Germinal center (tissue), 1 donor: ENCODE data around the gene COL5A2.

Experiments used
- DNase-seq: peaks from one replicate; pipeline ENCODE4 v3.0.0; 2012; ENCODE audit warnings: mixed read lengths, low spot score

Gene COL5A2

GRCh38 chr2:189049709-189050164 lies 129.8 kb downstream of the COL5A2 start:
- DNase-seq = no peak

- no peak for DNase-seq
These were observed 131.4 kb downstream of the COL5A2 start for GRCh38 chr2:189048189-189048588.

GRCh38 chr2:189047171-189047888 lies 132.2 kb downstream of the COL5A2 start:
- no peak for DNase-seq

GRCh38 chr2:189046320-189046719 lies 133.2 kb downstream of the COL5A2 start:
- DNase-seq = no peak

- no peak for DNase-seq
These were observed 133.7 kb downstream of the COL5A2 start for GRCh38 chr2:189045836-189046235.

GRCh38 chr2:189037518-189037917 lies 142.0 kb downstream of the COL5A2 start:
- no peak for DNase-seq

- DNase-seq = no peak
These were observed 154.5 kb downstream of the COL5A2 start for GRCh38 chr2:189024901-189025618.

- no peak for DNase-seq
These were observed 157.1 kb downstream of the COL5A2 start for GRCh38 chr2:189022492-189022891.

GRCh38 chr2:189022053-189022481 lies 157.5 kb downstream of the COL5A2 start:
- DNase-seq = no peak

- no peak for DNase-seq
These were observed 159.4 kb downstream of the COL5A2 start for GRCh38 chr2:189020179-189020578.

GRCh38 chr2:189018631-189019030 lies 160.9 kb downstream of the COL5A2 start:
- no peak for DNase-seq

GRCh38 chr2:189016311-189016861 lies 163.2 kb downstream of the COL5A2 start:
- DNase-seq = no peak

GRCh38 chr2:189015359-189015758 lies 164.2 kb downstream of the COL5A2 start:
- no peak for DNase-seq

GRCh38 chr2:189014449-189015138 lies 165.0 kb downstream of the COL5A2 start:
- DNase-seq = no peak

GRCh38 chr2:189013671-189014448 lies 165.7 kb downstream of the COL5A2 start:
- DNase-seq = no peak

GRCh38 chr2:189013031-189013430 lies 166.5 kb downstream of the COL5A2 start:
- no peak for DNase-seq

- no peak for DNase-seq
These were observed 167.2 kb downstream of the COL5A2 start for GRCh38 chr2:189012351-189012750.

GRCh38 chr2:189010536-189010935 lies 169.0 kb downstream of the COL5A2 start:
- no peak for DNase-seq

- DNase-seq = no peak
These were observed 170.9 kb downstream of the COL5A2 start for GRCh38 chr2:189008555-189009262.

- DNase-seq = no peak
These were observed 177.5 kb downstream of the COL5A2 start for GRCh38 chr2:189002079-189002478.

- no peak for DNase-seq
These were observed 179.3 kb downstream of the COL5A2 start for GRCh38 chr2:189000221-189000620.
